Glutamatergic neuron (in vitro differentiated cells): Measurements from ENCODE around the gene REV3L. TPM values are rescaled to one million over a fixed set of nuclear protein-coding genes. Genes with fewer than 3 reads are reported as not detected.

Source experiments
- DNase-seq: peaks from one replicate; pipeline ENCODE4 v3.0.0; 2022
- H3K27ac Mint-ChIP-seq: one replicate; pipeline ENCODE4 v1.8.0; 2020; ENCODE audit warnings: mild to moderate bottlenecking, mixed read lengths, inconsistent platforms; ENCODE audit not compliant: unreplicated experiment
- H3K27me3 Mint-ChIP-seq: one replicate; pipeline ENCODE4 v1.8.0; 2020; ENCODE audit warnings: mild to moderate bottlenecking, moderate library complexity, mixed read lengths, inconsistent platforms; ENCODE audit not compliant: unreplicated experiment
- H3K36me3 Mint-ChIP-seq: one replicate; pipeline ENCODE4 v1.8.0; 2020; ENCODE audit warnings: mild to moderate bottlenecking, mixed read lengths, inconsistent platforms; ENCODE audit not compliant: unreplicated experiment
- H3K4me1 Mint-ChIP-seq: one replicate; pipeline ENCODE4 v1.8.0; 2020; ENCODE audit warnings: mild to moderate bottlenecking, low read depth, mixed read lengths, inconsistent platforms; ENCODE audit not compliant: unreplicated experiment
- H3K4me3 Mint-ChIP-seq: one replicate; pipeline ENCODE4 v1.8.0; 2020; ENCODE audit warnings: mild to moderate bottlenecking, mixed read lengths, inconsistent platforms; ENCODE audit not compliant: unreplicated experiment
- H3K9me3 Mint-ChIP-seq: one replicate; pipeline ENCODE4 v1.8.0; 2020; ENCODE audit warnings: mild to moderate bottlenecking, moderate library complexity, mixed read lengths, inconsistent platforms; ENCODE audit not compliant: unreplicated experiment
- CTCF ChIP-seq: fragments of 200-600 bp; sonication (generic); IDR thresholded peaks from one replicate; pipeline ENCODE4 v1.5.0; 2021; ENCODE audit not compliant: partially characterized antibody, unreplicated experiment
- total RNA-seq: library from RNA; stranded (reverse); fragmentation: NEBNext Ultra II Directional; extraction: Animal tissue kit (Norgen Biotek cat#: 25700); gene quantifications from one replicate; pipeline ENCODE4 v1.2.1, GENCODE V29; 2021; ENCODE audit not compliant: unreplicated experiment

REV3L gene
- total RNA-seq, 1 donor from 2014 or later: 33.3 TPM

- peak overlapping the region; percentile 72 for H3K27ac Mint-ChIP-seq
- no peak for TF ChIP-seq CTCF
- H3K4me1 Mint-ChIP-seq: peaks cover 20% of the 10 kb centered on the region
- no peak overlapping the region for H3K4me3 Mint-ChIP-seq
- no peaks in the 10 kb centered on the region for H3K36me3 Mint-ChIP-seq
- peaks cover 3% of the 10 kb centered on the region for H3K27me3 Mint-ChIP-seq
- DNase-seq: no peak
- peaks cover 2% of the 10 kb centered on the region for H3K9me3 Mint-ChIP-seq
These were observed 228.8 kb downstream of the REV3L start for GRCh38 chr6:111254004-111254778.

- Mint-ChIP-seq H3K27me3 (peaks cover 3% of the 10 kb centered on the region), H3K4me3 (no peak overlapping the region), H3K4me1 (peaks cover 17% of the 10 kb centered on the region), H3K9me3 (no peaks in the 10 kb centered on the region), H3K27ac (no peak overlapping the region), H3K36me3 (no peaks in the 10 kb centered on the region)
- TF ChIP-seq CTCF: no peak
- DNase-seq: no peak
These were observed 230.3 kb downstream of the REV3L start for GRCh38 chr6:111252726-111253125.

GRCh38 chr6:111250791-111251354 is 232.1 kb downstream of the REV3L start:
- Mint-ChIP-seq H3K36me3 (no peaks in the 10 kb centered on the region), H3K9me3 (no peaks in the 10 kb centered on the region), H3K4me1 (peaks cover 14% of the 10 kb centered on the region), H3K27ac (no peak overlapping the region), H3K4me3 (no peak overlapping the region), H3K27me3 (peaks cover 3% of the 10 kb centered on the region)
- no peak for DNase-seq
- no peak for TF ChIP-seq CTCF

Other genes with a start within 250 kb of the REV3L start
- 0.51 TPM for gene TRAF3IP2, start 122.7 kb upstream of the REV3L start, total RNA-seq